NCI-H69 (cell line): ENCODE results near the gene HIPK1.

Experiments
- DNase-seq: peaks from one replicate; lab custom pipeline; 2025; lab: John Stamatoyannopoulos, UW

Gene HIPK1

DNA sequence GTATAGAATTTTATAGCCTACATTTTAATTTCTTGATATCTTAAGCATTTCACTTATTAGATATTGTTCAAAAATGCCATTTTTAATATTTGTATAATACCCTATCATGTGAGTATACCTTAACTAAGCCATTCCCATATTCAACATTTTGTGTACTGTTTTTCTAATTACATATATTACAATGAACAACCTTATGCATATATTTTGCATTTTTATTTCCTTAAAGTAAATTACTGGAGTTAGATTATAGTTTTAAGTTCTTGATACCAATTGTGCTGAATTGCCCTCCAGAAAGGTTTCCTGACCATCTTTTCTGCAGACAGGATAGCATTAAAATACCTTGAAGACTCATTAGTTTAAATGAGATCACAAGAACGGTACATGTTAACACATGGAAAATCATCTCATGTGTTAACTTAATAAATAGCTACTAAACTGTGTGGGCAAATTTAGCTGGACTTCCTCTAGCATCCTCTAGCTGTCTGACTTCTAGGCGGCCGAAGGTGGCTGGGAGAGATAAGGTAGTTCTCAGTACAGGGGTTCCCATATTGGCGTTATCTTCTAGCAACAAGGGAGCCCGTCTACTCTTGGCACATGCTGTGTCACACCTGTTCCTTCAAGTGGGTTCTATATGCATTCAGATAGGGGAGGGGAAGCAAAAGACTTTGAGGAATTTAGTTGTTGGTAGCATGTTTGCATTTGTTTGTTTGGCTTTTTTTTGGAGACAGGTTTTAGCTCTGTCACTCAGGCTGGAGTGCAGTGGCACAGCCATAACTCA is 15.0 kb upstream of the HIPK1 start:
- DNase-seq: no peak

DNA sequence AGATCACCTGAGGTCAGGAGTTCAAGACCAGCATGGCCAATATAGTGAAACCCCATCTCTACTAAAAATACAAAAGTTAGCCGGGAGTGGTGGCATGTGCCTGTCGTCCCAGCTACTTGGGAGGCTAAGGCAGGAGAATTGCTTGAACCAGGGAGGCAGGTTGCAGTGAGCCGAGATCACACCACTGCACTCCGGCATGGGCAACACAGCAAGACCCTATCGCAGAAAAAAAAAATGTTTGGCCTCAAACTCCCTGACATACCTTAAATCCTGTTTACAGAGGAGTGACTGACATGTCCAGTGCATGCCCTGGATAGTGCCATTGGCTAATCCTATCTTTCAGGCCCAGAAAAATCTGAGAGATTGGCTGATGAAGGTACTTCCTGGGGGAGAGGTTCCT is 12.2 kb upstream of the HIPK1 start:
- DNase-seq: no peak

DNA sequence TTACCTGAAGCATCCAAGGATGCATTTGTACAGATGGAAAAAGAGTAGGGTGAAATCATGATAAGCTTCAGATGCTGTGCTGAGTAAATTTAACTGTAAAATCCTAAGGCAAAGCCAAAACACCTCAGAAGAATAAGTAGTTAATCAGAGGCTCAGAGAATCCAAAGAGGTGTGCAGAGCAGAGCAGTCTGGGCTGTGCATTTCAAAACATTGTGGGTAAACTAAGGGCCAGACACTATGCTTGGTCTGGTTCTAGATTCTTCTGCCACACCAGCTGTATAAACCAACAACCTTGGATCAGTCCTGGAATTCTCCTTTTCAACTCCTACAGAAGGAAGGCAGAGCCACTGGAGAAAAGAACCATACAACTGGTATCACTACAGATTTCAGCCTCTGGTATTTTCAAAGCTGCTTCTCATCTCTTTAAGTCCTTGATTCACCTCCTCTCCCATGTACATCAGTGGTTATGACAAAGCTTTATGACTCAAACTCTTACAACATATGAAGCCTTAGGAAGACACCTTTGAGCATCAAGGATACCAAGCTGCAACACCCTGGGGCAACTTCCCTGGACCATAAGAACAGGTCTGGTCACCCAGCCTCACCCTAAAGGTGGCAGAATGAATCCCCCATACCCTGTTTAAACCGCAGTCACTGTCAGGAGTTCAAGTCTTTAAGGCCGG is 11.6 kb upstream of the HIPK1 start:
- DNase-seq: no peak

DNA sequence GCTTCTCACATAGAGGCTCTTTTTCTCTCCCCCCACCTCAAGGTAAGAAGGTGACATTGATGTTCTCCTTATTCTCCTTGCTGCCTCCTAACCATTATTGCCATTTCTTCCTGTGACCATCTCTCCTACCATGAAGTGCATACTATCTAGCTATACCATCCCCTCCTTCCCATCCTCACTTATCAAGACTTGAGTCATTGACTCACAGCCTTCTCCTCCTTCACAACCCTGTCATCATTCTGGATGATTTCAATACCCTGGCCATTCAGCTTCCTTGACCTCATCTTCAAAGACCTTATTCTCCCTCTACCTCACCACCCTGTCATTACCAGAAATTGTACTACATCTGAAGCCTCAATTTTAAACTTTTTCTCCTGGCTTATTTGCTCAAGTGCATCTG is 10.9 kb upstream of the HIPK1 start:
- DNase-seq: no peak

DNA sequence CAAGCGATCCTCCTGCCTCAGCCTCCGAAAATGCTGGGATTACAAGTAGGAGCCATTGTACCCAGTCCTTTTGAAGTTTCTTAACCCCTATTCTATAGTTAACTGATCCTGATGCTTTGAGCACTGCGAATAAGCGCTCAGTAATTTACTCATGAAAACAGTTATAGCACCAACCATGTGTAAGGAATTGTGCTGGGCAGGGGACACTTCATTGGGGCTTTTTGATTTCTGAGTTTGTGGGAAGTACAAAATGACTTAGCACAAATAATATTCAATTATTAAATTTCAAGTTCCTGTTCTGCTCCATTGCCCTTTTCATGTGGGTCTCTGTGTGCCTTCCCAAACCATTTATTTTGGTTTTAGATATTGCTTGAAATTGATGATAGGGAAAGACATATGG is 6.2 kb upstream of the HIPK1 start:
- no peak for DNase-seq

DNA sequence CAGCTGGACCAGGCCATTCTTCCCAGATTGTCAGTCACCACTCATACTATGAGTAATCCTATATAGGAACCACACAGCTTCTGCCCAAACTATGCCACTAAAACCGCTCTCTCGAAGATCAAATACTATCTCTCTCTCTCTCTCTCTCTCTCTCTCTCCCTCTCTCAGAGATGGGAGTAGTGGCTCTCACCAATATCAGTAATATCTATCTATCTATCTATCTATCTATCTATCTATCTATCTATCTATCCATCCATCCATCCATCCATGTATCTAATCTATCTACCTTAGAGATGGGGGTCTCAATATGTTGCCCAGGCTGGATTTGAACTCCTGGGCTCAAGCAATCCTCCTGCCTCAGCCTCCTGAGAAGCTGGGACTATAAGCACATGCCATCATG is 4.7 kb upstream of the HIPK1 start:
- no peak for DNase-seq

DNA sequence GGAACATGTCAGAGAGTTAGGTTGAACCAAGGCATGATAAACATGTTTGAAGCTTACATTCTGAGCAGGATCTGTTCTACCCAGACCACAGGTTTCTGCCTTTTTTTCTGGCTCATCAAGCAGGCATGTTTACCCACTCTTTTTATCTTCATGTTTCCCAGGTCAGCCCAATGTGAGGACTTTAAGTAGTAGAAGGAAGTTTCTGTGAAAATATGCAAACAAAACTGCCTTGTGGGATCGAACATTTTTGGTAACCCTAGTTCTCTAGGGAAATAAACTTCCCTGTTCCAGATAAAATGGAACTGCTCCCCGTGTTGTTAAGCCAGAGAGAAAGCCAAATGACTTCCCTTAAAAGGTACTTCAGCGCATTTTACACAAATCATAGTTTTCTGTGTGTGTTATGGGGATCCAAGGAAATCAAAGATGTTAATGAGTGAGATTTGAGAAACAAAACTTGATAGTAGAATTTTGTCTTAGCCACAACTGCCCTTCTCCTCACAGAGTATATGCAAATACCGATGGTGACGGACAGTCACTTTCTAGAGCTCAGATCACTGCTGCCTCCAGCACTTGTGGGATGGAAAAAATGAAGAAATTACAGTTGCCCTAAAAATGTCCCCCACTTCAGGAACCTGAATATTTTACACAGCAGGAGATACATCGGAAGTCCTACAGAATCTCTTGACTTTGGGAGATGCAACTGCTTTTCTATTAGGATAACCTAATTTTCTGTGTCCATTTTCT is 765 bp upstream of the HIPK1 start:
- DNase-seq: no peak

DNA sequence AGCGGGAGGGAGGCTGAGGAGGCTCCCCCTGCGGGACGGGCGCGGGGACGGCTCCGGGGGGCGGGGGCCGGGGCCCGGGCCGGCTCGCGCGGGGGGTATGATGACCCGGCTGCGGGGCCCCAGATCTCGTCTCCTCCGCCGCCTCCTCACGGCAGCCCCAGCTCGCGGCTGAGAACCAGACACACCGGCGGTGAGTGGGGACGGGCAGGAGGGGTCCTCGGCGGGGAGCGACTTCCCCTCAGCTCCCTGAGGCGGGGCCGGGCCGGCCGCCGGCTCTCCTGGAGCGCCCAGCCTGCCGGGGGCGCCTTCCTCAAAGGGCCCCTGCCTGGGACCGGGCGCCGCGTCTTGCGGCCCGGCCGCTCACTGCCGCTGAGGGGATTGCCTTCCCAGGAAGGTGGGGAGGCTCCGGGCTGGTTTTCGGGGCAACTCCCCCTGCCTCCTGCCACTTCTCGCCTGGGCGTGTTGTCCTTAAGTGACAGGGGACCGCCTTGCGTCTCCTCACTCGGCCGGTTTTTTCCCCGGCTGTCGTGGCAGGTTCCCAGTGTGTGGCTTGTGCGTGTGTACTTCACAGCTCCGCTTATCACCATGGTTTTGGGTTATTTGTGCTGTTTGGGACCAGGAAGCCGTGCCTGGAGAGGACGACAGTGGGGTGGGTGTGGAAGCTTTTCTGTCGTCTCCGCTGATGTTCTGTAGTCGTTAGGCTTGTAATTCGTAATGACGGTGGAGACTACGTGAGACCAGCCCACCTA is 800 bp downstream of the HIPK1 start:
- DNase-seq: peak; percentile 59

DNA sequence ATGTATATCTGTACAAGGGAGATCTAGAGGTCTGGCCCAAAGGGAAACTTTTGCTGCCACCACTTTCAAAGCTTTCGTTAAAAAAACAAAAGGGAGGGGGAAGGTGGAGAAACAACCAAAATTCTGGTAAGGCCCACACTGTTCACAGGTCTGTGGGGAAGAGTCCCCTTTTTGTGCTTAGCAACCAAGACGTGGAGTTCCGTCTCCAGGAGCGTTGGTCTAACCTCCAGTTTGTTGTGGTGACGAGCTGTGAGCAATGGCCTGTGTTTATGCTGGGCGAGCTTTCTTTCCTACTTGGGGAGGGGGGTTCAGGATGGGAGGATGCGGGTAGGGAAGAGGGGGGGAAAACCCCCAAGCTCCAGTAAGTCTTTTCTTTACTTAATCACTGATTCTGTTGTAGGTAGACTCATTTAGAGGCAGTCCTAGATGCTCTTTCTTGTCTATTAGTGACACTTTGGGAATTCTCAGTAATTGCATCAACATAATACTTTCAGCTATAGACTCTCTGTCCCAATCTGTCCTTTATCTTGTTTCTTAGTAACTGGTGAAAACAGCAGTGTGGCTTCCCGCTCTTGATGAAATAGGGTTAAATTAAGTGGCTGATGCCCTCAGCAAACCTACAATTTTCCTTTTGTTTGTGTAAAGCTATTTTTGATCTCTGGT is 1.5 kb downstream of the HIPK1 start:
- peak; percentile 18 for DNase-seq

DNA sequence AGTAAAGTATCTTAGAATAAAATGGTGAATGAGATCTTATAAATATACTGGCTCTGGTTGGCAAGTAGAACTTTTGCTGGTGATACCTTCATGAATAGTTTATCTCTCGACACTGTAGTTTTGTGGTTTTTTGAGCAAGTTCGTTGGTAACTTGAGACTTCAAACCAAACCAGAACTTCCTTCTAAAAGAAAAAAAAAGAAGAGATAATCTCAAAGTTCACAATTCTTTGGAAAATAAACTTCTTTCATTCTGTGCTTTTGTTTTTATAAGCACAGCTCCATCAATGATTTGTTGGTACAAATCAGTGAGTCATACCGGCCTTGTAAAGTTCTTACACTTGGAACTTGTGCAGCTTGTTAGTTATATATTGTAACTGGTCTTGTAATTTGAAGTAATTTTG is 2.3 kb downstream of the HIPK1 start:
- DNase-seq: no peak

DNA sequence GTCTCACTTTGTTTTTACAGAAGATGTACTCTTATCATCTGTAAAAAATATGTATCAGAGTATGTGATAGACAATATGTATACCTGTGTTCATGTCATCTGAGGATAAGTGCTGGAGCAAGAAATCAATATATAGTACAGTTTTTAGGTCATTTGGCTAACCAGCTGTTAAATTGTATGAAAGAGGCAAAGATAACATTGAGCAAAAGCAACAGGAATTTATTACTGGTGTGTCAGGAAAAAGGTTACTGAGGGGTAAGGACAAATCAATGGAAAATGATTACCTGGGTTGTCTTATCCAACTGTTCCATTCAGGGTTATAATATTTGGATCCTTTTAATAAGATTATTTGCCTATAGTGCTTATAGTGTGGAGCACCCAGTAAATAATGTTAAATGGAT is 4.9 kb downstream of the HIPK1 start:
- DNase-seq: no peak

DNA sequence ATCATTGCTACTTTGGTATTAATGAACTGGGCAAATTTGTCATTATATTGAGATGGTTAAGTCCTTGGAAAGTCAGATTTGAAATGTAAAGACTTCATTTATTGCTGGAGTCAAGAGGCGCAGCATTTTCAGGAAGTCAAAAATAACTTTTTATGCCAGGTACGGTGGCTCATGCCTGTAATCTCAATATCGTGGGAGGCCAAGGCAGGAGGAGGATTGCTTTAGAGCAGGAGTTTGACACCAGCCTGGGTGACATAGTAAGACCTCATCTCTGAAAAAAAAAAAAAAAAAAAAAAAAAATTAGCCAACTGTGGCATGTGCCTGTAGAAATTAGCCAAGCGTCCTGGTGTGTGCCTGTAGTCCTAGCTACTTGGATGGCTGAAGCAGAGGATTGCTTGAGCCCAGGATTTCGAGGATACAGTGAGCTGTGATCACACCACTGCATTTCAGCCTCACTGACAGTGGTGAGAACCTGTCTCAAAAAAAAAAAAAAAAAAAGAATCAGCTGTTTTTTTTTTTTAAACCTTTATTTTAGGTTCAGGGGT is 5.5 kb downstream of the HIPK1 start:
- no peak for DNase-seq

DNA sequence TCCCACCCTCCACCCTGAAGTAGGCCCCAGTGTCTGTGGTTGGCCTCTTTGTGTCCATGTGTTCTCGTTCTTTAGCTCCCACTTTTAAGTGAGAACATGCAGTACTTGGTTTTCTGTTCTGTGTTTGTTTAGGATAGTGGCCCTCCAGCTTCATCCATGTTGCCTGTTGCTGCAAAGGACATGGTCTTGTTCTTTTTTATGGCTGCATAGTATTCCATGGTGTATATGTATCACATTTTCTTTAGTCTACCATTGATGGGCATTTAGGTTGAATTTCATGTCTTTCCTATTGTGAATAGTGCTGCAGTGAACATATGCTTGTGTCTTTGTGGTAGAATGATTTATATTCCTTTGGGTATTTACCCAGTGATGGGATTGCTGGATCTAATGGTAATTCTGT is 6.1 kb downstream of the HIPK1 start:
- no peak for DNase-seq

DNA sequence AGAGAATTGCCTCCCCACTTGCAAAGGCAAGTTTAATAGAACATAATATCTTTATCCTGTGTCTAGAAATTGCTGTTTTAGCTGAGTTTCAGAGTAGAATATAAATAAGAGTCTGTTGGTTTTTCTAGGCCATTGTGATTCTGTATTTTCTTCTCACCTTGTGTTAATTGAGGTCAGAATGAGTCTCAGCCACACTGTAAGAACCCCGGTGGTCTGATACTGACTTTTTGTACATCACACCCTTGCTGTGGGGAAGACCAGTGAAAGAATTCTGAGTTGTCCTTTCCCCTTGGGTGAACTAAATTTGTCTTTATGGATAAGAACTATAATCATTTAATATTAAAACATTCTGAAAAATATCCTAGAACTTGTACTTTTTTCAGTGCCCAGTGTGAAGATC is 6.8 kb downstream of the HIPK1 start:
- DNase-seq: no peak

DNA sequence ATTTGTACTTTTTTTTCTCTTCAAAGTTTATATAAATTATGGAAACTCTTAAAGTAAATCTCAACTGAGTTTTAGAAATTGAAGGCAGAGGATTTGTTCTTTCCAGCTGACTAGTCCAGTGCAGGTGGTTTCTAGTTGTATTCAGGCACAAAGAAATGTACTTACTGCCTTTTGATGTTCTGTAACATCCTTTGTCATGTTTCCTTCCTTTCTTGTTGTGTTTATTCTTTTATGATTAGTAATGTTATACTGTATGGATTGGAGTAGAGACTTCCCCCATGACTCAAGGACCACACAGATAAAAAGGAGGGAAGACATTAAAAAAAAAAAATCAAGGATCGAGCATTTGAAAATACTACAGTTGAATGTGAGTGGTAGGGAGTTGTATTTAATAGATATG is 8.0 kb downstream of the HIPK1 start:
- no peak for DNase-seq

DNA sequence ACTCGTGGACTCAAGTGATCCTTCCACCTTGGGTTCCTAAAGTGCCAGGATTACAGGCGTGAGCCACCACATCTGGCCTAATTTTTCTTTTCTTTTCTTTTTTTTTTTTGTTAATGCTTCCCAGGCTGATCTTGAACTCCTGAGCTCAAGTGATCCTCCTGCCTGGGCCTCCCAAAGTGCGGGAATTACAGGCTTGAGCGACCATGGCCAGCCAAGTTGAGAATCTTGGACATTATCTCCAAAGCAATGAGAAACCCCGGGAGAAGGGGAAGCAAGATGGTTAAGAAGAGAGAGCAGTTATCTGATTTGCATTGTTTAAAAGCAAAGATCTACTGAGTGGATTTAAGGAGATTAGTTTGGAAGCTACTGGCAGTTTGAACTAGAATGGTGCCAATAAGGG is 9.1 kb downstream of the HIPK1 start:
- no peak for DNase-seq

DNA sequence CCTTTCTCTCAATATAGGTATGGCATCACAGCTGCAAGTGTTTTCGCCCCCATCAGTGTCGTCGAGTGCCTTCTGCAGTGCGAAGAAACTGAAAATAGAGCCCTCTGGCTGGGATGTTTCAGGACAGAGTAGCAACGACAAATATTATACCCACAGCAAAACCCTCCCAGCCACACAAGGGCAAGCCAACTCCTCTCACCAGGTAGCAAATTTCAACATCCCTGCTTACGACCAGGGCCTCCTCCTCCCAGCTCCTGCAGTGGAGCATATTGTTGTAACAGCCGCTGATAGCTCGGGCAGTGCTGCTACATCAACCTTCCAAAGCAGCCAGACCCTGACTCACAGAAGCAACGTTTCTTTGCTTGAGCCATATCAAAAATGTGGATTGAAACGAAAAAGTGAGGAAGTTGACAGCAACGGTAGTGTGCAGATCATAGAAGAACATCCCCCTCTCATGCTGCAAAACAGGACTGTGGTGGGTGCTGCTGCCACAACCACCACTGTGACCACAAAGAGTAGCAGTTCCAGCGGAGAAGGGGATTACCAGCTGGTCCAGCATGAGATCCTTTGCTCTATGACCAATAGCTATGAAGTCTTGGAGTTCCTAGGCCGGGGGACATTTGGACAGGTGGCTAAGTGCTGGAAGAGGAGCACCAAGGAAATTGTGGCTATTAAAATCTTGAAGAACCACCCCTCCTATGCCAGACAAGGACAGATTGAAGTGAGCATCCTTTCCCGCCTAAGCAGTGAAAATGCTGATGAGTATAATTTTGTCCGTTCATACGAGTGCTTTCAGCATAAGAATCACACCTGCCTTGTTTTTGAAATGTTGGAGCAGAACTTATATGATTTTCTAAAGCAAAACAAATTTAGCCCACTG is 11.5 kb downstream of the HIPK1 start:
- no peak for DNase-seq

DNA sequence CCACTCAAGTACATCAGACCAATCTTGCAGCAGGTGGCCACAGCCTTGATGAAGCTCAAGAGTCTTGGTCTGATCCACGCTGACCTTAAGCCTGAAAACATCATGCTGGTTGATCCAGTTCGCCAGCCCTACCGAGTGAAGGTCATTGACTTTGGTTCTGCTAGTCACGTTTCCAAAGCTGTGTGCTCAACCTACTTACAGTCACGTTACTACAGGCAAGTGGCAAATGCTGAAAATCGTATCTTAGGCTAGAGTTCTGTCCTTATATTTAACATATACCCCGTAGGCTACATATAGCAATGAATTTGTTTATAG is 12.1 kb downstream of the HIPK1 start:
- no peak for DNase-seq

DNA sequence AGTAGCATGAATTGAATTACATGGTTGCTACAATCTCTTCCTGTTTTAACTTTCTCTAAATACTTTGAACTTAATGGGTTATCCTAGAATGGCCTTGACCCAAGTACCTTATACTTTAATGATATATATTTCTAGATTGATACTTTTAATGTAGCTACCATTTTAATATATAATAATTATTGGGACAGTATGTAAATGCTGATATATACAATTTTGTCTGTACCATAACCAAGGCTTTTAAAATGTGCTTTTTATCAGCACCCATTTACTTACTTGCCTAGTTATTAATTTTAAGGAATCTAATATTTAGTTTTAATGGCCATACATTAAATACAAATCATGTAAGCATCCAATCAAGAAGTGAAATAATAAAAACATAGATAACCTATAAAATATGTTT is 13.4 kb downstream of the HIPK1 start:
- DNase-seq: no peak

DNA sequence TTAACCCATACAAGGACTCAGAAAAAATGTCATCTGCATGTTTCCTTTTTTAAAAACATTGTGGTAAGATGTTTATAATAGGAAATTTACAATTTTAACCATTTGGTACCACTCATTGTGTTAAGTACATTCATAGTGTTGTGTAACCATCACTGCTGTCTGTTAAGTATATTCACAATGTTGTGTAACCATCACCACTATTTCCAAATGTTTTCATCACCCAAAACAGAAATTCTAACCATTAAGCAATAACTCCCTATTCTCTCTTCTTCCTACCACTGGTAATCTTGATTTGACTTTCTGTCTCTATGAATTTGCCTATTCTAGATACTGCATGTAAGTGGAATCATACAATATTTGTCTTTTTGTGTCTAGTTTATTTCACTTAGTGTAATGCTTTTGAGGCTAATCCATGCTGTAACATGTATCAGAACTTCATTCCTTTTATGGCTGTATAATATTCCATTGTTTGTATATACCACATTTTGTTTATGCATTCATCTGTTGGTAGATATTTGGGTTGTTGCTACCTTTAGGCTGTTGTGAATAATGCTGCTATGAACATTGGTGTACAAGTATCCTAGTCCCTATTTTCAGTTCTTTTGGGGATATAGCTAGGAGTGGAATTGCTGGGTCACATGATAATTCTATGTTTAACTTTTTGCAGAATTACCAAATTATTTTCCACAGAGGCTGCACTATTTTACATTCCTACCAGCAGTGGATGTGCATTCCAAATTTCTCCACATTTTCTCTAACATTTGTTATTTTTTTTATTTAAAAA is 14.1 kb downstream of the HIPK1 start:
- DNase-seq: no peak
